GM10266 (cell line): ENCODE results near the gene FRMD4A.
"Not testable (repeated sequence)": the region's sequence is repeated elsewhere in the genome, so short reads cannot be mapped to it uniquely, and the experiment has no call there.

Experiments
- DNase-seq: peaks from one replicate; pipeline ENCODE4 v3.0.0; 2012; ENCODE audit errors: extremely low spot score
- CTCF ChIP-seq: IDR thresholded peaks from 2 replicates; pipeline ENCODE4 v1.5.1; 2012; ENCODE audit warnings: mild to moderate bottlenecking, low read depth; ENCODE audit not compliant: control insufficient read depth, insufficient read depth; ENCODE audit errors: missing control alignments

Gene FRMD4A

GRCh38 chr10:13773496-13774170 is 557.1 kb downstream of the FRMD4A start:
- no peak for DNase-seq
- TF ChIP-seq CTCF: no peak

- no peak for TF ChIP-seq CTCF
- DNase-seq: no peak
Measured at GRCh38 chr10:13773043-13773442, 557.7 kb downstream of the FRMD4A start.

DNA sequence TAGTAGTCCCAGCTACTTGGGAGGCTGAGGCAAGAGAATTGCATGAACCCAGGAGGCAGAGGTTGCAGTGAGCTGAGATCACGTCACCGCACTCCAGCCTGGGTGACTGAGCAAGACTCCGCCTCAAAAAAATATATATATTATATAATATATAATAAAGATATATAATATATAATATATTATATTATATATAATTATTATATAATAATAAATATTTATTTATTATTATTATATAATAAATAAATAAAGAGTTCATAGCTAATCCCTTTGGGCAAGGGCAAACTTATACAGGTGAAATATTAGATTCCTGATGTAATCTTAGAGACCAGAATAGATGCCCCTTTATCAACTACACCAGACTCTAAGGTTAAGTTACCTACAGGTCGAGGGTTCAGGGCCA is 558.7 kb downstream of the FRMD4A start:
- no peak for DNase-seq
- no peak for TF ChIP-seq CTCF

DNA sequence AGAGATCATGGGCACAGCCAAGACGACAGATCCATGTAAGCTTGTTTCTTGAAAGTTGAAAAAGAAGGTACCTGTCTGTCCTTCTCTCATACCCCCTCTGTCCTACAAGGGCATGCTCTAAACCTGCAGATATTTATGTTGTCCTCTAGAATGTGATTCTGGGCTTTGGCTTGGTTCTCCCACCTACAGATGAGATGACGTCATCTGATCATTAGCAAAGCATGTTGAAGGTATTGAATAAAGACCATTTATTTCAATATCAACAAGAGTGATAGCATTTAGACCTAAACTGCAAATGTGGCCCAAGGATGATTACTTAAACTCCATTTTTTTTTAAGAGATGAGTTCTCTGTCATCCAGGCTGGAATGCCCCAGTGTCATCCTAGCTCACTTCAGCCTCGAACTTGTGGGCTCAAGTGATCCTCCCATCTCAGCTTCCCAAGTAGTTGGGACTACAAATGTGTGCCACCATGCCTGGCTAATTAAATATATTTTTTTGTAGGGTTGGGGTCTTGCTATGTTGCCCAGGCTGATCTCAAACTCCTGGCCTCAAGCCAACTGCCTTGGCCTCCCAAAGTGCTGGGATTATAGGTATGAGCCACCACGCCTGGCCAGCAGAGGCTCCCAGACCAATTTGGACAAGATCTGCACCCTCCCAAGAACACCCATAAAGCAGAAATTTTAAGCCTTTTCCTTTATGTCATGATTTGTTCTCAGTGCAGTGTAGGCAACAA is 559.8 kb downstream of the FRMD4A start:
- TF ChIP-seq CTCF: no peak
- no peak for DNase-seq

DNA sequence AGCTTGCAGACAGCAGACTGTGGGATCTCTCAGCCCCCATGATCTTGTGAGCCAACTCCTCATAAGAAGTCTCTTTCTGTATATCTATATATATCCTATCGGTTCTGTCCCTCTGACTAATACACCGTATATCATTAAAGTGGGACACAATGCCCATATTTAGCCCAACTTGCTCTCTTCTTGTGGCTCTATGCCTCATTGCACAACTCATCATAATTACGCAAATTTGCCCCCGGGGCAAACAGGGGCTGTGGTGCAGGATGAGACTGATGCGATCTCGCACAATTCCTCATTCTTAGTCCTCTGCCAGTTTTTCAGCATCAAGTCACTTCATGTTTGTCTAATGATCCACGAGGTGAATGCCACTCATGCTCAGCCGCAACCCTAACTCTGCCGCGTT is 560.8 kb downstream of the FRMD4A start:
- no peak for TF ChIP-seq CTCF
- no peak for DNase-seq

DNA sequence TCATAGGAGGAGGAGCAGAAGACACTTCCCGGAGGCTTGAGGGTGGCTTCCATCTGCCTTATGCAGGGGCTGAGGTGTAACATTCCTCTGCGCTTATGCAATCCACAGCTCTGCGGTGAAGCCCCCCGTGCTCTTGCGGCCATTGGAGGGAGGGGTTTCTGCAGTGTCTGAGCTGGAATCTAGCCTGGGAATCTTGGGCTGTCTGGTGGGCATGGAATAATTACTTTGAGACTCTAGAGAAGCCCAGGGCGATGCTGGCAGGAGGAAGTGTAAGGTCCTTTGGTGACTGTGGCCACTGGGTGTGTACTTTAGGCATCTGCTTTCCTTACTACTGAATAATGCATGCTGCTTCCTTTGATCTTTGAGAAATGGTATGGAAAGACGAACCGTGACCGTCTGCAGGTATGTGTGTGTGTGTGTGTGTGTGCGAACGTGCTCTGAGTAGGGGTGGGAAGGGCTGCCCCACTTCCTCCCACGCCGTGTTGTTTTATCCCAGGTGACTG is 563.0 kb downstream of the FRMD4A start:
- no peak for TF ChIP-seq CTCF
- DNase-seq: no peak

- DNase-seq: not testable (repeated sequence)
Measured at GRCh38 chr10:13767148-13767547, 563.6 kb downstream of the FRMD4A start.
